Neuronal stem cell (in vitro differentiated cells): Measurements from ENCODE around the gene NOL4L.

Experiments
- DNase-seq: peaks from one replicate; pipeline ENCODE4 v3.0.0-alpha.2; 2013; ENCODE audit warnings: low spot score
- H2AFZ ChIP-seq: one replicate; pipeline ENCODE4 v1.6.1; 2013; ENCODE audit warnings: mild to moderate bottlenecking, low read length, inconsistent platforms
- H2AK5ac ChIP-seq: 2 replicates; pipeline ENCODE4 v1.6.1; 2013; ENCODE audit warnings: low read depth, mild to moderate bottlenecking, inconsistent platforms, low read length, moderate library complexity, mixed read lengths
- H2BK120ac ChIP-seq: 2 replicates; pipeline ENCODE4 v1.6.1; 2013; ENCODE audit warnings: low read depth, mild to moderate bottlenecking, inconsistent platforms, low read length, moderate library complexity, mixed read lengths
- H2BK12ac ChIP-seq: one replicate; pipeline ENCODE4 v1.6.1; 2013; ENCODE audit warnings: low read length, inconsistent platforms
- H2BK15ac ChIP-seq: 2 replicates; pipeline ENCODE4 v1.6.1; 2013; ENCODE audit warnings: mild to moderate bottlenecking, low read length, inconsistent platforms, mixed read lengths
- H2BK5ac ChIP-seq: one replicate; pipeline ENCODE4 v1.6.1; 2013; ENCODE audit warnings: inconsistent platforms, mild to moderate bottlenecking, low read length, moderate library complexity
- H3K14ac ChIP-seq: one replicate; pipeline ENCODE4 v1.6.1; 2013; ENCODE audit warnings: low read length, inconsistent platforms
- H3K18ac ChIP-seq: 2 replicates; pipeline ENCODE4 v1.6.1; 2013; ENCODE audit warnings: low read length, inconsistent platforms
- H3K23ac ChIP-seq: 2 replicates; pipeline ENCODE4 v1.6.1; 2013; ENCODE audit warnings: low read depth, mild to moderate bottlenecking, mixed read lengths, low read length, inconsistent platforms; ENCODE audit not compliant: poor library complexity
- H3K27ac ChIP-seq: replicated peaks from 3 replicates; pipeline ENCODE4 v1.5.1; 2013; ENCODE audit warnings: low read length, inconsistent platforms
- H3K27me3 ChIP-seq, 3 experiments: 2 replicates each; pipeline ENCODE4 v1.6.1; 2013; ENCODE audit warnings: low read length in 3 of 3, mild to moderate bottlenecking in 2 of 3, inconsistent platforms in 1 of 3, low read depth in 1 of 3, mixed read lengths in 1 of 3, moderate library complexity in 1 of 3; ENCODE audit not compliant: control insufficient read depth in 3 of 3, insufficient read depth in 3 of 3
- H3K36me3 ChIP-seq, 2 donors: replicated peaks in 1 of 2; 2 replicates each; pipeline ENCODE4 v1.6.1; 2013; ENCODE audit warnings: low read length in 2 of 2; ENCODE audit not compliant: control insufficient read depth in 2 of 2, insufficient read depth in 2 of 2
- H3K4ac ChIP-seq: 2 replicates; pipeline ENCODE4 v1.6.1; 2013; ENCODE audit warnings: inconsistent platforms, mild to moderate bottlenecking, low read length, moderate library complexity
- H3K4me1 ChIP-seq, 2 donors: 1 replicate in 1 of 2; 2 replicates in 1 of 2; pipeline ENCODE4 v1.6.1; 2013; ENCODE audit warnings: low read length in 2 of 2, low read depth in 1 of 2; ENCODE audit not compliant: control insufficient read depth in 2 of 2, insufficient read depth in 1 of 2
- H3K4me2 ChIP-seq: one replicate; pipeline ENCODE4 v1.6.1; 2013; ENCODE audit warnings: mild to moderate bottlenecking, low read length, inconsistent platforms; ENCODE audit not compliant: insufficient read depth, poor library complexity, severe bottlenecking
- H3K4me3 ChIP-seq, 2 donors: 2 replicates each; pipeline ENCODE4 v1.5.1; 2013; ENCODE audit warnings: low read length in 2 of 2, mild to moderate bottlenecking in 2 of 2, inconsistent platforms in 1 of 2, moderate library complexity in 1 of 2
- H3K79me1 ChIP-seq: one replicate; pipeline ENCODE4 v1.6.1; 2013; ENCODE audit warnings: low read depth, mild to moderate bottlenecking, inconsistent platforms, low read length, moderate library complexity
- H3K9ac ChIP-seq: one replicate; pipeline ENCODE4 v1.6.1; 2013; ENCODE audit warnings: mild to moderate bottlenecking, low read depth, low read length, inconsistent platforms; ENCODE audit not compliant: poor library complexity
- H3K9me3 ChIP-seq, 2 donors: replicated peaks in 1 of 2; 2 replicates each; pipeline versions ENCODE3 to v1.6.1; 2013; ENCODE audit warnings: low read length in 2 of 2, mild to moderate bottlenecking in 2 of 2, inconsistent platforms in 1 of 2, low read depth in 1 of 2, mixed read lengths in 1 of 2, moderate library complexity in 1 of 2; ENCODE audit not compliant: control insufficient read depth in 2 of 2, insufficient read depth in 1 of 2
- H4K8ac ChIP-seq: one replicate; pipeline ENCODE4 v1.6.1; 2013; ENCODE audit warnings: low read depth, mild to moderate bottlenecking, inconsistent platforms, low read length, moderate library complexity
- H4K91ac ChIP-seq: one replicate; pipeline ENCODE4 v1.6.1; 2013; ENCODE audit warnings: low read length, low read depth, mild to moderate bottlenecking, inconsistent platforms; ENCODE audit not compliant: poor library complexity
- WGBS, 2 donors: extraction: QIAGEN DNeasy Blood & Tissue Kit; methylation state at CpG; one replicate each; pipeline ENCODE4 v1.1.7; 2013; ENCODE audit warnings: missing lambda C conversion rate in 2 of 2, mixed read lengths in 1 of 2; ENCODE audit not compliant: insufficient read length in 2 of 2, insufficient replicate concordance in 1 of 2; ENCODE audit errors: extremely low coverage in 2 of 2; 5-methylcytosine and 5-hydroxymethylcytosine counted together

The NOL4L gene

GRCh38 chr20:32456869-32457478 is 128.2 kb downstream of the NOL4L start:
- Histone ChIP-seq H4K91ac (no peak overlapping the region), H3K9ac (peak overlapping the region; percentile 81), H2BK5ac (peak overlapping the region; percentile 26), H3K79me1 (peaks cover 26% of the 10 kb centered on the region), H3K23ac (peak overlapping the region; percentile 25), H2AK5ac (peak overlapping the region; percentile 96), H2BK12ac (peak overlapping the region; percentile 5), H3K4me1 (peaks cover 21 to 27% of the 10 kb centered on the region in 2 donors), H3K4me3 (peak overlapping the region; percentile 53 to 74), H3K27me3 (no peaks in the 10 kb centered on the region), H2AFZ (peak overlapping the region; percentile 84), H2BK15ac (peak overlapping the region; percentile 6), H3K4me2 (peak overlapping the region; percentile 86), H2BK120ac (no peak overlapping the region), H4K8ac (peak overlapping the region; percentile 67), H3K36me3 (peaks cover 36 to 39% of the 10 kb centered on the region in 2 donors), H3K14ac (peak overlapping the region; percentile 89), H3K18ac (peak overlapping the region; percentile 100), H3K4ac (peak overlapping the region; percentile 89), H3K27ac (peak overlapping the region; percentile 87), H3K9me3 (no peaks in the 10 kb centered on the region)
- peak; percentile 75 for DNase-seq
- WGBS, 2 donors, result no CpG with 5 or more reads among the region's 36 CpGs

GRCh38 chr20:32455901-32456701 is 129.0 kb downstream of the NOL4L start:
- Histone ChIP-seq H3K23ac (peak overlapping the region; percentile 91), H3K4ac (peak overlapping the region; percentile 96), H3K9me3 (no peaks in the 10 kb centered on the region), H2AK5ac (peak overlapping the region; percentile 96), H3K27me3 (no peaks in the 10 kb centered on the region), H3K4me1 (peaks cover 21 to 26% of the 10 kb centered on the region in 2 donors), H3K4me3 (peak overlapping the region in 1 of 2 donors; percentile 53), H2BK120ac (no peak overlapping the region), H3K27ac (peak overlapping the region; percentile 87), H2AFZ (no peak overlapping the region), H2BK12ac (peak overlapping the region; percentile 46), H4K8ac (peak overlapping the region; percentile 67), H3K18ac (peak overlapping the region; percentile 100), H3K14ac (peak overlapping the region; percentile 99), H3K9ac (peak overlapping the region; percentile 86), H3K79me1 (peaks cover 29% of the 10 kb centered on the region), H2BK15ac (peak overlapping the region; percentile 66), H4K91ac (peak overlapping the region; percentile 94), H2BK5ac (peak overlapping the region; percentile 26), H3K36me3 (peaks cover 43 to 44% of the 10 kb centered on the region in 2 donors), H3K4me2 (peak overlapping the region; percentile 86)
- no CpG with 5 or more reads among the region's 35 CpGs for WGBS, 2 donors
- DNase-seq, result no peak

GRCh38 chr20:32455171-32455900 is 129.8 kb downstream of the NOL4L start:
- peaks cover 47 to 52% of the 10 kb centered on the region in 2 donors for H3K36me3 ChIP-seq
- H4K91ac ChIP-seq, result no peak overlapping the region
- WGBS, 2 donors, result no CpG with 5 or more reads among the region's 12 CpGs
- H3K9me3 ChIP-seq, result no peaks in the 10 kb centered on the region
- no peak overlapping the region for H3K4me3 ChIP-seq
- peaks cover 26% of the 10 kb centered on the region for H3K79me1 ChIP-seq
- no peak overlapping the region for H2AFZ ChIP-seq
- no peak overlapping the region for H2BK15ac ChIP-seq
- H3K27ac ChIP-seq, result no peak overlapping the region
- peak overlapping the region; percentile 6 for H3K14ac ChIP-seq
- no peak overlapping the region for H2BK5ac ChIP-seq
- no peak overlapping the region for H2BK12ac ChIP-seq
- no peak for DNase-seq
- no peak overlapping the region for H3K4ac ChIP-seq
- no peak overlapping the region for H3K9ac ChIP-seq
- peaks cover 21 to 32% of the 10 kb centered on the region in 2 donors for H3K4me1 ChIP-seq
- no peak overlapping the region for H4K8ac ChIP-seq
- H3K18ac ChIP-seq, result peak overlapping the region; percentile 25
- H3K27me3 ChIP-seq, result no peaks in the 10 kb centered on the region
- peak overlapping the region; percentile 96 for H2AK5ac ChIP-seq
- no peak overlapping the region for H2BK120ac ChIP-seq
- no peak overlapping the region for H3K4me2 ChIP-seq
- peak overlapping the region; percentile 8 for H3K23ac ChIP-seq
